NCI-H146 treated with DMSO at 0.1 percent for 48 hours (cell line): ENCODE results near the gene NMBR.
"Not testable (repeated sequence)": the region's sequence is repeated elsewhere in the genome, so short reads cannot be mapped to it uniquely, and the experiment has no call there.

Experiments used
- DNase-seq: peaks from one replicate; lab custom pipeline; 2025; ENCODE audit not compliant: unreplicated experiment; lab: John Stamatoyannopoulos, UW

The NMBR gene

DNA sequence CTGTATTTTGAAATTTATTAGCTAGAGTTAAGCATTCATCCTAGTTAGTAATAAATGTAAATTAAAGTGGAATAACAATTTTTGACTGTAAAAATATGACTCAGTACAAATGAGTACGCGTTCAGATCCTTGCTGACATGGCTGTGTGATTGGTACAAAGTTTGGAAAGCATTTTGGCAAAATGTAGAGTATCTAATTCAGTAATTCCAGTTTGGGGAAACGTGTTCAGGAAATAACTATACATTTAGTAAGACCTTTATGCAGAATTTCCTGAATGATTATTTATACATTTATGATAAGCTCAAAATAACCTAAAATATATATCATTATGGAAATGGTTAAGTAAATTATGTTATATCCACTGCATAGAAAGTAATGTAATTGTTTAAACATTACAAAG, 8.2 kb upstream of the NMBR start:
- no peak for DNase-seq

DNA sequence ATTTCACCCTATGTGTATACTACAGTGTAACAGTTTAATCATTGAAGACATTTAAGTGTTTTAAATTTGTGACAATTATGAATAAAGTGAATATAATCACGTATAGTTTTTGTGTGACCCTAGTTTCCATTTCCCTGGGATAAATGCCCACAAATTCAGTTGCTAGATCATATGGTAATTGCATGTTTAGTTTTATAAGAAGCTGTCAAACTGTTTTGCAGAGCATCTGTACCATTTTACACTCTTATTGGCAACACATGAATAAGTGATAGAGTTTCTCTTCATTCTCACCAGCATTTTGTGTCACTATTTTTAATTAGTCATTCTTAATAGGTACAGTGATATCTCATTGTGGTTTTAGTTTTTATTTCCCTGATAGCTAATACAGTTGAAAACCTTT, 7.4 kb upstream of the NMBR start:
- no peak for DNase-seq

DNA sequence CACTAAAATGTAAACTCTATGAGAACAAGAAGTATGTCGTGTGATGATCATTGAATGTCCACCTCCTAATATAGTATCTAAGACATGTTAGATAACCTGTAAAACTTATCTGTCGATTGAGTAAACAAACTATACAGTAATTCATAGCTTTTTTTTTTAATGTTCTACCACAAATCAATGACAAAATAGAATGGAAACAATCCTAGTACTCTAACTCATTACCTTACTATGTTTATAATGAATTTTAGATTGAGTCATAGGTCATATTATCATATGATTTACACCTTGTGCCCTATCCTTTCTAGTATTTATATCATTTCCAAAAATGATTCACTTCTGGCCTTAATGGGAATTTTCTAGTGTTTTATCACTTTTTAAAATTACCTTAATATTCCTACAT, 6.3 kb upstream of the NMBR start:
- no peak for DNase-seq

DNA sequence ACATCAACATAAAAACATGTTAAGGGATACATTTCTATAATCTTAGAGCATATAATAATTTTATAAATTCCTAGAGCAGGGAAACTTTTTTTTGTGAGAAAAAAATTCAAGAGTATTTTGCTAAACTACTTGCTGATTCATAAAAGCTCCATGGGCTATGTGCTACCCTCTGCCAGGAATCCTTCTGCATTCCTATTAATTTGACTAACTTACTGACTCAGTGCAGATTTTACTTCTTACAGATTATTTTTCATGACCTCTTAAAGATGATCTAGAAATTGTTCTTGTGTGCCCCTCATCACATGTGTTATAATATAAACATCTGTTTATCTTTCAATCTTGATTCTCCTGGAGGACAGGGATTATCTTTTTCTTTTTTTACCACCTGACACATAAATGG, 5.8 kb upstream of the NMBR start:
- no peak for DNase-seq

DNA sequence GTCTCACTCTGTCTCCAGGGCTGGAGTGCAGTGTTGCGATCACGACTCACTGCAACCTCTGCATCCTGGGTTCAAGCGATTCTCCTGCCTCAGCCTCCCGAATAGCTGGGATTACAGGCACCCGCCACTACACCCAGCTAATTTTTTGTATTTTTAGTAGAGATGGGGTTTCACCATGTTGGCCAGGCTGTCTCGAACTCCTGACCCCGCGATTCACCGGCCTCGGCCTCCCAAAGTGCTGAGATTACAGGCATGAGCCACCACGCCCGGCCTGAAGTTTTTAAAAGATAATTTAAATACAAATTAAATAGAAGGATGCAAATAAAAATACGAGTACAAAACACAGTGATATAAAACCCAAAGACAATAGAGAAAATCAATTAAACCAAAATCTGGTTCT, 5.4 kb downstream of the NMBR start:
- not testable (repeated sequence) for DNase-seq

DNA sequence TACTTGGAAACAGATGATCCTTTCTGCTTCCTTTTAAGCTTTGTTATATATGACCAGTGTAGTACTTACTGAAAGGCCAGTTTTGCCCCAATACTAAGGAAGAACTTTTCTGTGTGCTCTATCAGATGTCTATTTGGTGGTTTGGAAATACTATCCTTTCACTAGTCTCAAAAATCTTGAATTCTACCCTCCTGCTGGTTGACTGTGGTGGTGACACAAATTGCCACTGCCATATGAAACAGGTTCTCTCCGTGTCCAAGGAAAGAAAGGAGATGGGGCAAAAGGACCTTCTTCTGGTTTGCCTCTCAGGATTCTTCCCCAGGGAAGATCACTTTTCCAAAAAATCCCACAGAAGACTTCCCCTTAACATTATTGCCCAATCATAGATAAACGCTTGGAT, 8.0 kb downstream of the NMBR start:
- DNase-seq, result no peak

DNA sequence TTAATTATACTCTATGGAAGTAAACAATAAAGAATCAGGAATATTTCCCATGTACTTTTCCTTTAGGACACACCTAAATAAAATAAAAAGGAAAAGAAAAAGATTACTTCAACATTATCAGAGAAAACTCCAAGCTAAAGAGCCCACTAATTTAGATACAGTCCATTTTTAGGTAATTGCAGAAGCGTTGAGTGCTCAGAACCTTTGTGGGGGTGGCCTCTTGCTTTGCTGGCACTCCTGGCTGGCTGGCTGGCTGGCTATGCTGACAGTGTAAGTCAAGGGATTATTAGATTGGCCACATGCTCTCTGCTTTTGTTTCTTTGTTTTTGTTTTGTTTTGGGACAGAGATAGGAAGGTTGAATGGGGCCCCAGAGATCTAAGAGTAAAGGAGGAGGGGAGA, 14.3 kb downstream of the NMBR start, which contains the start of gene GJE1:
GJE1 (plus strand) TSS at position 301 of the 400 bp plus-strand sequence. CDS start 234 bp downstream, outside the sequence.
- no peak for DNase-seq

DNA sequence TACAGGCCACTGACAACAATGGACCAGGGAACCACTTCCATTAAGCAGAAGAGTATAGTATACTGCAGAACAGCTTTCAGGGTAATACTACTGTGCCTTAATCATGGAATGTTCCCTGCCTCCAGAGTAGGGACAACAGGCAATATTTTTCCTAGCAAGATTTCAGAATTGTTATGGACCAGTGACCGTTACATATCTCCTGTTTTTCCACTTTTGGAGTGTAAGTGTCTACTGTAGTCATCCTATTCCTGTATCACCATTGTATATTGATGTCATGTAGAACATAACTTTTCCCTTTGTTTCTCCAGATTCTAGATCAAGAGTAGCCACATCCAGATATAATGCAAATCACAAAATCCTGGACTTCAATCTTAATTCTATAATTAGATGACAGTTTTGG, 16.1 kb downstream of the NMBR start:
- DNase-seq, result no peak

DNA sequence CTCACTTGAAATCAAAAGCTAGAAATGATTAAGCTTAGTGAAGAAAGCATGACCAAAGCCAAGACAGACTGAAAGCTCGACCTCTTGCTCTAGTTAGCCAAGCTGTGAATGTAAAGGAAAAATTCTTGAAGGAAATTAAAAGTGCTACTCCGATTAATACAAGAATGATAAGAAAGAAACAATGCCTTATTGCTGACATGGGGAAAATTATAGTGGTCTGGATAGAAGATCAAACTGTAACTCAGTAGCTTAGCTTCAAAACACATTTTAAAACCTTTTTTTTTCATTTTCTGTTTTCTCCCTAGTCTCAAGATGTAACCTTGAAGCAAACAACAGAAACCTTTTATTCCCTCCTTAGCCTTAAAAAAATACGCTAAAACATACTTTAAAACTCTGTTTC, 25.6 kb downstream of the NMBR start:
- DNase-seq, result no peak

DNA sequence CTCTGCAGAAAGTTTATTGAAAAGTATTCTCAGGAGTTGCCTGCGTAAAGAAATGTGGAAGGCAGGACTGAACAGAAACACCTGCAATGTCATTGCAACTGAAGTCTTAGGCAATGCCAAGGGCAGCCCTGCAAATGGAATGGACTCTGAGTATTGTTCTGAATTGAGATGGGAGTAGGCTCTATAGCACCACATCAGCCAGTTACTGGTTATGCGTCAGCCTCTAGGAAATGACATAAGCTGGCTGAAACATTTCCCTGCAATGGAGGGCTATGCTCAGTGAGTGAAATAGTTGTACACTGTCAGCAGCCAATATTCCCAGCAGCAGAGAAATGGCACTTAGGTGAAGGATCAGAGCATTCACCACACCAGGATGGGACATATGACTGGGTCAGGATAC, 28.0 kb downstream of the NMBR start:
- no peak for DNase-seq

DNA sequence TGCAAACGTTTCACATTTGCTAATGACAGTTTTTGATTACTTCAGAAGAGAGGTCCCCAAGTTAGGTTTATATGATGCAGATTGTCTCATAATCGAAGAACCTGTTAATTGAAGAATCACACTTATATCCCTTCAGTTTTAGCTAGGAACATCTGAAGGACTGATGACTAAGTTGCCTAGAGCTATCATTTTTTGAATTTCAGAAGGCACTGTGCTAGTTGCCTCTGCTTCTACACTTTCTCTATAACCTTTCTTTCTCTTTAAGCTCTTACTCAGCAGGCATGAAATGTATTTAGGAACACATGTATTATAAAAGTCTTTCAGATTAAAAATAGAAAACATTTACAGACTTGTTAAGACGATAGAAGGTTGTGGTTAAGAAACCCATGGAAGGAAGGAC, 28.6 kb downstream of the NMBR start:
- DNase-seq, result no peak

DNA sequence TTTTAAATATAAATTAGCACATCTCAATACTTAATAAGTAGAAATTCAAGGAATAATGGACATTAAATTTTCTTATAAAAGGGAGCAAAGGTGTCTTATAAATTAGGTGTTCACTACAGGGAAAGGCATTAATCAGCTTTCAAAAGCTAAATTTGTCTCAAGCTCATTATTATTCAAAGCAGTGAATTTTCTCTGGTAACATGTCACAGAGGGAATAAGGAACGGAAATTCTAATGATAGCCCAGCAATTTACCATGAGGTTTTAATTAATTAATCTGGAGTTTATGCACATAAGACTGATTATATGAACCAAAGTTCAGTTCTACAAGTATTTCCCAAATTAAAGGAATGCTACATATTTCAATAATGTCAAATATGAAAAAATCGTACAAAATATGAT, 29.6 kb downstream of the NMBR start:
- DNase-seq, result no peak

DNA sequence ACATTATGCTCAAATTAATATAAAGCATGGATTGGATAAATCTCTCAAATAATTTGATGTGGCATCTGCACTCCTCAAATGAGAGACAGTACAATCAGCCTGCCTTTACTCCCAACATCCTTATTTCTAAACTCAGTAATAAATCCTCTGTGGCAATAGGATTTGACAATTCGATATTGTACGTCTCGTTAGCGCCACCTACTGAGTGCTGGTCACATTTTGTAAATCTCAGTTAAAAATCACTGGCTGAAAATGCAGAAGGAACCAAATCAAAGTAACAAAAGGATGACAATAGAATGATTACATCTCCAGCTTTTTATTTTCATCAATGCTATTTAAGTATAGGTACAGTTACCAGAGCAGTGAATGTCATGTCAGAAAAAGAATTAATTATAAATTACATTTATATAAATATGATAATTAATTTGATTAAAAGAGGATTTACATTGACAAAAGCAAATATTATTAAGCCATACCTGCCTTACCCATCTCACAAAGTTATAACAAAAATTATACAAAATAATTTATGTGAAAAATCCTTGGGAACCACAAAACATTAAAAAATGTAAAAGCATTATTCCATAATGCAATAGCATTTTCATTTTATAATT, 34.4 kb downstream of the NMBR start:
- DNase-seq, result peak; percentile 77

DNA sequence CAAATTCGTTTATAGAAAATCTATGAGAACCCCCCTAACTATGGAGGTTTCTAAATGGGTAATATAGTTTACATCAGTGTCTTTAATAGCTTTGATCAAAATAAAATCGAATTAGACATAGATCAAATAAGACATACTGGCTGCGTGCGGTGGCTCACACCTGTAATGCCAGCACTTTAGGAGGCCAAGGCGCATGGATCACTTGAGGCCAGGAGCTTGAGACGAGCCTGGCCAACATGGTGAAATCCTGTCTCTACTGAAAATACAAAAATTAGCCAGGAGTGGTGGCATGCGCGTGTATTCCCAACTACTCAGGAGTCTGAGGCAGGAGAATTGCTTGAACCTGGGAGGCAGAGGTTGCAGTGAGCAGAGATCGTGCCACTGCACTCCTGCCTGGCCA, 36.1 kb downstream of the NMBR start:
- not testable (repeated sequence) for DNase-seq

DNA sequence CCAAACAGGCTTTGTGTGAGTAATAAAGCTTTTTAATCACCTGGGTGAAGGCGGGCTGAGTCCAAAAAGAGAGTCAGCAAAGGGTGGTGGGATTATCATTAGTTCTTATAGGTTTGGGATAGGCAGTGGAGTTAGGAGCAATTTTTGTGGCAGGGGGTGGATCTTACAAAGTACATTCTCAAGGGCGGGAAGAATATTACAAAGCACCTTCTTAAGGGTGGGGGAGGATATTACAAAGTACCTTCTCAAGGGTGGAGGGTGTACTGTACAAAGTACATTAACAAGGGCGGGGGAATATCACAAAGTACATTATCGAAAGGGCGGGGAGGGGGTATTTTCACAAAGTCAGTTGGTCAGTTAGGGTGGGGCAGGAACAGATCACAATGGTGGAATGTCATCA, 42.1 kb downstream of the NMBR start:
- DNase-seq, result not testable (repeated sequence)

DNA sequence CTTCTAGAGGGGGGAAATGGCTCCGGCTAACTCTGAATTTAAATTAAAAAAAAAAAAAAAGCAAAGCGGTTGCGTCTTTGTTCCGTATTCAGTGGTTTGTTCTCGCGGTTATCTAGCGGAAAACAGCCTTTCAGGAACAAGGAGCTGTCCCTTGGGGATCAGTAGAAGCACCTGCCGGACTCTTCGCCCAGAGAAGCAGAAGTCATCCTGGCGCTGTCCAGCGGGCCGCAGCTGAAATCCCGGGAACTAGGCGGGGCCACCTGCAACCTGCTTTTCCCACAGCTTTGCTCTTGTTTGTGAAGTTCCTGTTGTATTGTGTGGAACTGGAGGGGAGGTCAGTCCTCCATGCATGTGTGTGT, 58.1 kb downstream of the NMBR start:
- DNase-seq, result no peak

DNA sequence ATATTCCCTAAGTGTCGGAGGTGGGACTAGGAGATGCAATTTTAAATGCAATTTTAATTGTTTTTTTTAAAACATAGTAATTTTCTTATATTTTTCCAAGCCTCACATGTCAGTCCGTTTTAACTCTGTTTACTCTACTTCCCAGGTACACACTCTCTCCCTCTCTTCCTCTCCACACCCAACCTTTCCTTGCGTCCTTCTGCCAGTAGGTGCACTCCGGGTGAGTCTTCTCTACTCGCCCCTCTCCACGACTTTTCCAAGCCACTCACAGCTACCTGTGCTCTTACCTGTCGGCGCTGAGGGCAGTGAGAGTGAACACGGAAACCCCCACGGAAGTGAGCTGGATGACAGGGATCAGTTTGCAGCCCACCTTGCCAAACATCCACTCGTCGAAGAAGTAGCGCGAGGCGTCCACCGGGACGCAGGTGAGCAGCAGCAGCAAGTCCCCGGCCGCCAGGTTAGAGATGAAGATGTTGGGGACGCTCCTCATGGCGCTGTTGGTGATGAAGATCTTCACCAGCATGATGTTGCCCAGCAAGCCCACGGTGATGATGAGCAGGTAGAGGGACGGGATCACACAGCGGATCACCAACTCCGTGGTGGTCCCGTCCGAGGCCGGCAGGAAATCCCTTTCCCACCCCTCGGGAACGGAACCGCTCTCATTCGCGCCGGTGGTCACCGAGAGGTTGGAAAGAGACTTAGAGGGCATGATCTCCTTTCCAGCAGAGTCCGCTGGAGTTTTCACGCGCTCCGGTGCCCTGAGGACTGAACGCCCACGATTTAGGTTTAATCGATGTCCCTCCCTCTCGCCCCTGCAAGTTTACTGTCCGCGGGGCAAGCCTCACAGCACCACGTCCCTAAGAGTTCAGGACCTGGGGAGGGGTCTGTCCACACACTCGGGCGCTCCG, 58.7 kb downstream of the NMBR start:
- DNase-seq, result peak; percentile 7

DNA sequence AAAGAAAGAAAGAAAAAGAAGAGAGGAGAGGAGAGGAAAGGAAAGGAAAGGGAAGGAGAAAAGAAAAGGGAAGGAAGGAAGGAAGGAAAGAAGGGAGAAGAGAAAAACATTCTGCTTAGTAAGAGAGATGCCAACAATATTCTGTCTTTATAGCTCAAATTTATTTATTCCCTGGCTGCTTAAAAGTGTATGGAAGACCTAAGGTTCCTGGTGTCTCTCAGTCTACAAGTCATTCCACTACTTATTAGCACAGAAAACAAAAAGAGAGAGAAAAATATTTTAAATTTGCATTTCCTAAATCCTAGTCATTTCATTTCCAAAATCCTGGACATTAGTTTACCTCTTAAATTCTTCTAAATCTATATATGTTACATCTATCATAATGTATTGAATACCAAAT, 67.8 kb downstream of the NMBR start:
- no peak for DNase-seq

DNA sequence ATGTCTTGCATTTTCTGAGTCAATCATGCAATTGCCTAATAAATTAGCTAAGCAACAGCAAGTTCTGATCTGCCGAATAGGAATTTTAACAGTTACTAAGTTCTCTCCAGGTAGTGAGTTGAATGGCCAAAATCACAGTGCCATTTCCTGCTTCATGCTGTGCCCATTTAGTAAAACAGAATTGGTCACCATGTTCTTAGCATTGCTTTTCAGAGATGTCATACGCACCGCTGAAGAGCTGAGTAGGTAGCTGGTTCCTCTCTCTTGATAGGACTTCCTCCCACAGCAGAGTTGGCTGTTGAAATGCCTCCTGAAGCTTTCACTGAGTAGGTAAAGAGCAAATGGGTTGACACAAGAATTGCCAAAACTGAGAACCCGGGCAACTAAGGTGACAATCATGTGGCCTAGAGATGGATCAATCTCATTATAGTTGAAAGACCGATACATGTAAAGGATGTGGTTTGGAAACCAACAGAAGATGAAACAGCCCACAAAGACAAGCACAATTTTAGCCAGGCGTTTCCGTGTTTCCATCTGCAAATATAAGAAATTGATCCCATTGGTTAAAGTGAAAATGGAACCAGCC, 71.3 kb downstream of the NMBR start:
- no peak for DNase-seq

DNA sequence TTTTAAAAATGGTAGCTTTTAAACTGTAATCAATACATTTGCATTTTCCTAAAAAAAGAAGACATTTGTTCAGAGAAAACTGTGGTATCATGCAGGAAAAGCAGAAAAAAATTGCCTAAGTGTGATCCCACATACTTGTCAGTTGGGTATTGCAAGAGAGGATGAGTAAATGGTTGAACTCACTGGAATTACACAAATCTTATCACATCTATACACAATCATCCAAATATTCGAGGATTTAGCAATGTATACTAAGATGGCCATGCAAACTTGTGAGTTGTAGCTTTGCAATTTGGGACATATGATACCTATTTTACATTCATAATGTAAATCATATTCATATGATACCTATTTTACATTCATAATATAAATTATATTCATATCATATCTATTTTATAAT, 72.4 kb downstream of the NMBR start:
- no peak for DNase-seq

DNA sequence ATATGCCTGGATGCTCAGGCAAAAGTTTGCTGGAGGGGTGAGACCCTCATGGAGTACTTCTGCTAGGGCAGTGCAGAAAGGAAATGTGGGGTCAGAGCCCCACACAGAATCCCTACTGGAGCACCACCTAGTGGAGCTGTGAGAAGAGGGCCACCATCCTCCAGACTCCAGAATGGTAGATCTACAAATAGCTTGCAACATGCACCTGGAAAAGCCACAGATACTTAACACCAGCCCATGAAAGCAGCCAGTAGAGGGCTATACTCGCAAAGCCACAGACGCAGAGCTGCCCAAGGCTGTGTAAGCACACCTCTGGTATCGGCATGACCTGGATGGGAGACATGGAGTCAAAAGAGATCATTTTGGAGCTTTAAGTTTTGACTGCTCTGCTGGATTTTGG, 74.9 kb downstream of the NMBR start:
- no peak for DNase-seq

DNA sequence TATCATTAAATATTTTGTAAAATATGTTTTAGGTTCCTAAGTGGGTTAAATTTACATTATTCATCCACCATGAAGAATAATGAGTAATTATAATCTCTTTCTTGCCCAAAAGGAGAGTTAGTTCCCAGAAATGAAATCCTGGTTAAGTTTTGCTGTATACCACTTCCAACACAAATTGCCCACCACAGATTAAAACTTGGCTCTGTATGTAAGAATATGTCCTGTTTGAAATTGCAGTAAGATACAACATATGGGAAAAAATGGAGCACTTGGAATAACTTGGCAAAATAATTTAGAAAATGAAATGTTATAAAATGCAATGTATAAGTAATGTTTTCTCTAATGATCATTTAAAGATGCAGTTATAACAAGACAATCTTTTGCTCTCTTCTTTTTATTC, 78.5 kb downstream of the NMBR start:
- no peak for DNase-seq
